ENCODE measurements around the gene PC. TPM values are rescaled to one million over a fixed set of nuclear protein-coding genes. Genes with fewer than 3 reads are reported as not detected.
A peak's percentile ranks its signal among the peaks of the same experiment; 100 is the strongest.
"Not testable (repeated sequence)": the region's sequence is repeated elsewhere in the genome, so short reads cannot be mapped to it uniquely, and the experiment has no call there.

PC gene
- total and polyA plus RNA-seq, 2 donors (not counting 3 experiments of a cell fraction or from before 2014, with no cell fraction given), result 5.5 to 17.5 TPM

GRCh38 chr11:67006029-67006884 lies 48.1 kb upstream of the PC start:
- ChIA-PET CTCF (interaction anchor here (0.6 to 1.6 kb wide), 2 partner anchors 14 to 344 kb away, joined by 4 to 7 read pairs; no protein-coding TSS in a partner anchor), POLR2A (no interaction called here)
- no peaks in the 10 kb centered on the region for H3K4me1 ChIP-seq (ENCODE audit: control insufficient read depth, extremely low read depth, insufficient read depth, low read length)
- no peak overlapping the region for H3K4me3 ChIP-seq (replicated peaks in 1 of 3; ENCODE audit: insufficient read depth in 1 of 3, low read depth in 1 of 3, low read length in 3 of 3)
- no peaks in the 10 kb centered on the region for H3K9me1 ChIP-seq (replicated peaks; ENCODE audit: control insufficient read depth, extremely low read depth, insufficient read depth, low read length)
- TF ChIP-seq EZH2 (IDR thresholded peaks at IDR 0.05; ENCODE audit: borderline replicate concordance, low read depth, low read length, severe bottlenecking) (no peak), CTCF (IDR thresholded peaks at IDR 0.05; ENCODE audit: extremely low read depth in 1 of 2, insufficient read depth in 1 of 2, low read depth in 1 of 2, low read length in 2 of 2) (no peak), POLR2A (IDR thresholded peaks at IDR 0.05; ENCODE audit: low read depth, low read length) (no peak), MYC (IDR thresholded peaks at IDR 0.05; ENCODE audit: low read depth, low read length) (no peak), JUN (IDR thresholded peaks at IDR 0.05; ENCODE audit: borderline replicate concordance, insufficient read depth, insufficient read length, low read depth) (no peak), MAX (IDR thresholded peaks at IDR 0.05; ENCODE audit: insufficient read depth, insufficient read length) (no peak), GATA2 (IDR thresholded peaks at IDR 0.05; ENCODE audit: insufficient read depth, insufficient read length, low read depth, low read length) (no peak), FOS (IDR thresholded peaks at IDR 0.05; ENCODE audit: borderline replicate concordance, insufficient read depth, low read length) (no peak), POLR2AphosphoS5 (IDR thresholded peaks at IDR 0.05; ENCODE audit: insufficient read depth, low read depth, low read length) (no peak)
- H4K20me1 ChIP-seq (replicated peaks; ENCODE audit: control insufficient read depth, extremely low read depth, insufficient read depth, low read length), result no peaks in the 10 kb centered on the region
- no peaks in the 10 kb centered on the region for H3K36me3 ChIP-seq (ENCODE audit: control insufficient read depth in 2 of 2, extremely low read depth in 1 of 2, insufficient read depth in 2 of 2, low read length in 2 of 2)
- H3K9ac ChIP-seq (replicated peaks; ENCODE audit: extremely low read depth, insufficient read depth, low read length), result no peak overlapping the region
- H3K27ac ChIP-seq (ENCODE audit: insufficient read depth, low read depth, low read length), result no peak overlapping the region
- H3K9me3 ChIP-seq (replicated peaks; ENCODE audit: control insufficient read depth, insufficient read depth, low read length), result no peaks in the 10 kb centered on the region
- intact Hi-C loops (cut with micrococcal nuclease), result no loop called here
- BruUV-seq (replicated peaks), result no TSS peak
- no peak for DNase-seq (ENCODE audit: low read depth, low spot score)
- H3K27me3 ChIP-seq (ENCODE audit: control insufficient read depth in 2 of 2, insufficient read depth in 2 of 2, low read length in 2 of 2), result no peaks in the 10 kb centered on the region
- no peaks in the 10 kb centered on the region for H3K79me2 ChIP-seq (ENCODE audit: control insufficient read depth, insufficient read depth, low read length)
- dilution Hi-C loops (cut with MboI; ENCODE audit: extremely low pct_ligation_motif_present, low sequenced_read_pairs), result no loop called here
- H2AFZ ChIP-seq (ENCODE audit: low read depth, low read length), result peak overlapping the region; percentile 5
- no peak overlapping the region for H3K4me2 ChIP-seq (ENCODE audit: insufficient read depth, low read length)
- peak; percentile 26 for FAIRE-seq

- H3K4me3 ChIP-seq (replicated peaks in 1 of 3; ENCODE audit: insufficient read depth in 1 of 3, low read depth in 1 of 3, low read length in 3 of 3); H3K27ac ChIP-seq (ENCODE audit: insufficient read depth, low read depth, low read length); DNase-seq (ENCODE audit: low read depth, low spot score); H3K9me3 ChIP-seq (replicated peaks; ENCODE audit: control insufficient read depth, insufficient read depth, low read length); H3K9me1 ChIP-seq (replicated peaks; ENCODE audit: control insufficient read depth, extremely low read depth, insufficient read depth, low read length); H3K9ac ChIP-seq (replicated peaks; ENCODE audit: extremely low read depth, insufficient read depth, low read length); BruUV-seq (replicated peaks); H3K36me3 ChIP-seq (ENCODE audit: control insufficient read depth in 2 of 2, extremely low read depth in 1 of 2, insufficient read depth in 2 of 2, low read length in 2 of 2); intact Hi-C loops (cut with micrococcal nuclease); H3K4me1 ChIP-seq (ENCODE audit: control insufficient read depth, extremely low read depth, insufficient read depth, low read length); H4K20me1 ChIP-seq (replicated peaks; ENCODE audit: control insufficient read depth, extremely low read depth, insufficient read depth, low read length); FAIRE-seq; H3K4me2 ChIP-seq (ENCODE audit: insufficient read depth, low read length); H2AFZ ChIP-seq (ENCODE audit: low read depth, low read length); dilution Hi-C loops (cut with MboI; ENCODE audit: extremely low pct_ligation_motif_present, low sequenced_read_pairs); H3K79me2 ChIP-seq (ENCODE audit: control insufficient read depth, insufficient read depth, low read length); H3K27me3 ChIP-seq (ENCODE audit: control insufficient read depth in 2 of 2, insufficient read depth in 2 of 2, low read length in 2 of 2): not testable (repeated sequence)
- CTCF ChIA-PET, result interaction anchor here (0.9 kb wide), 1 partner anchor 13 kb away, joined by 3 read pairs; no protein-coding TSS in a partner anchor
- POLR2A ChIA-PET, result interaction anchor here (0.5 kb wide), 1 partner anchor 18 kb away, joined by 8 read pairs; no protein-coding TSS in a partner anchor
These were observed 47.0 kb upstream of the PC start for GRCh38 chr11:67005200-67005599.

Data from endothelial cell of umbilical vein (primary cell).